ENCODE results near the gene ZNF654. TPM values are rescaled to one million over a fixed set of nuclear protein-coding genes. Genes with fewer than 3 reads are reported as not detected.

ZNF654 gene
- total and polyA plus RNA-seq, 2 of the 13 experiments (the other 11 are each of a cell fraction or from before 2014, with no cell fraction given) = 1.8 to 4.1 TPM

DNA sequence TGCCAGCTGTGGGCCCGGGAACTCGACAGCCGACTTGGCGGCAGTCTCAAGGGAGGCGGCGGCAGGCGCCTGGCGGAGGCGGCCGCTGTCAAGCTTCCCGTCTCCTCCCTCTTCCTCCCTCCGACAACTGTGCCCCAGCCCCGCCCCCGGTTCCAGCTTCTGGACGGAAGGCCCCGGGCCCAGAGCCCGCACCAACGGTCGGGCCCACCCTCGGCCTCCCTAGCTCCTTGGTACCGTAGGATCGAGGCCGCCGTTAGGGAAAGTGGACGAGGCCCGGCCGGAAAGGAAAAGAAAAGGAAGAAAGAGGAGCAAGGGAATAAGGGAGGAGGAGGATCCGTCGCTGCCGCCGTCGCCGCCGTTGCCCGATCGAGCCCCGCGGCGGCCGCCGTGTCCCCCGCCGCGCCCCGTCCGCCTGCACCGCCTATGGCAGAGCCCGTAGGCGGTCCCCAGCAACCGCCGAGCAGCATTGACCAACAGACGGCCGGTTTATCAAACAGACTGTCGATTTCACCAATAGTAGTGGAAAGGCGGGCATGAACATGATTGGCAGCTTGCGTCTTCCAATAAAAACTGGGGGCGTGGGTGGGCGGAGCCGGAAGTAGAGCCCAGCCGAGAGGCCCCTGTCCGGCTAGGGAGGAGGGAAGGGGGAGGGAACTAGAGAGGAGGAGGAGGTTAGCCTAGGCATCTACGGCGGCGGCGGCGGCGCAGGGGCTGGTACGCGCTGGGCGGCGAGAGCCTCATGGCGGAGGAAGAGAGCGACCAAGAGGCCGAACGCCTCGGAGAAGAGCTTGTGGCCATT, at the start of gene ZNF654, which contains the start of gene CGGBP1 (continued):
- TF ChIP-seq HOXA9 (CRISPR knock-in tag; IDR thresholded peaks at IDR 0.05; ENCODE audit: borderline replicate concordance) (no peak), ZIK1 (CRISPR knock-in tag; IDR thresholded peaks at IDR 0.05; ENCODE audit: borderline replicate concordance, low read depth) (0 out of 2 replicates have a peak, but pooled peaks have one; percentile 11), ZNF274 (CRISPR knock-in tag; IDR thresholded peaks at IDR 0.05) (peak; percentile 7; the same call in 1 of the 2 replicates), HNRNPH1 (optimal IDR thresholded peaks at IDR 0.05; ENCODE audit: low read depth, low read length) (no peak), JUND (CRISPR knock-in tag; IDR thresholded peaks at IDR 0.05) (0 out of 2 replicates have a peak, but pooled peaks have one; percentile 23), DPF2 (CRISPR knock-in tag; IDR thresholded peaks at IDR 0.05; ENCODE audit: borderline replicate concordance, low read depth) (no peak), SP4 (CRISPR knock-in tag; IDR thresholded peaks at IDR 0.05) (peak; percentile 95), BHLHE40 (IDR thresholded peaks at IDR 0.05; ENCODE audit: low read length) (no peak), PHF5A (CRISPR knock-in tag; IDR thresholded peaks at IDR 0.05; ENCODE audit: low read depth, unreplicated experiment) (no peak), ZNF225 (CRISPR knock-in tag; IDR thresholded peaks at IDR 0.05) (no peak), ZNF136 (CRISPR knock-in tag; IDR thresholded peaks at IDR 0.05; ENCODE audit: low read depth) (no peak), ZNF44 (CRISPR knock-in tag; IDR thresholded peaks at IDR 0.05) (no peak), NFE2L2 (IDR thresholded peaks at IDR 0.05; ENCODE audit: low read length) (no peak)
- TF ChIP-seq, protein P1, sequence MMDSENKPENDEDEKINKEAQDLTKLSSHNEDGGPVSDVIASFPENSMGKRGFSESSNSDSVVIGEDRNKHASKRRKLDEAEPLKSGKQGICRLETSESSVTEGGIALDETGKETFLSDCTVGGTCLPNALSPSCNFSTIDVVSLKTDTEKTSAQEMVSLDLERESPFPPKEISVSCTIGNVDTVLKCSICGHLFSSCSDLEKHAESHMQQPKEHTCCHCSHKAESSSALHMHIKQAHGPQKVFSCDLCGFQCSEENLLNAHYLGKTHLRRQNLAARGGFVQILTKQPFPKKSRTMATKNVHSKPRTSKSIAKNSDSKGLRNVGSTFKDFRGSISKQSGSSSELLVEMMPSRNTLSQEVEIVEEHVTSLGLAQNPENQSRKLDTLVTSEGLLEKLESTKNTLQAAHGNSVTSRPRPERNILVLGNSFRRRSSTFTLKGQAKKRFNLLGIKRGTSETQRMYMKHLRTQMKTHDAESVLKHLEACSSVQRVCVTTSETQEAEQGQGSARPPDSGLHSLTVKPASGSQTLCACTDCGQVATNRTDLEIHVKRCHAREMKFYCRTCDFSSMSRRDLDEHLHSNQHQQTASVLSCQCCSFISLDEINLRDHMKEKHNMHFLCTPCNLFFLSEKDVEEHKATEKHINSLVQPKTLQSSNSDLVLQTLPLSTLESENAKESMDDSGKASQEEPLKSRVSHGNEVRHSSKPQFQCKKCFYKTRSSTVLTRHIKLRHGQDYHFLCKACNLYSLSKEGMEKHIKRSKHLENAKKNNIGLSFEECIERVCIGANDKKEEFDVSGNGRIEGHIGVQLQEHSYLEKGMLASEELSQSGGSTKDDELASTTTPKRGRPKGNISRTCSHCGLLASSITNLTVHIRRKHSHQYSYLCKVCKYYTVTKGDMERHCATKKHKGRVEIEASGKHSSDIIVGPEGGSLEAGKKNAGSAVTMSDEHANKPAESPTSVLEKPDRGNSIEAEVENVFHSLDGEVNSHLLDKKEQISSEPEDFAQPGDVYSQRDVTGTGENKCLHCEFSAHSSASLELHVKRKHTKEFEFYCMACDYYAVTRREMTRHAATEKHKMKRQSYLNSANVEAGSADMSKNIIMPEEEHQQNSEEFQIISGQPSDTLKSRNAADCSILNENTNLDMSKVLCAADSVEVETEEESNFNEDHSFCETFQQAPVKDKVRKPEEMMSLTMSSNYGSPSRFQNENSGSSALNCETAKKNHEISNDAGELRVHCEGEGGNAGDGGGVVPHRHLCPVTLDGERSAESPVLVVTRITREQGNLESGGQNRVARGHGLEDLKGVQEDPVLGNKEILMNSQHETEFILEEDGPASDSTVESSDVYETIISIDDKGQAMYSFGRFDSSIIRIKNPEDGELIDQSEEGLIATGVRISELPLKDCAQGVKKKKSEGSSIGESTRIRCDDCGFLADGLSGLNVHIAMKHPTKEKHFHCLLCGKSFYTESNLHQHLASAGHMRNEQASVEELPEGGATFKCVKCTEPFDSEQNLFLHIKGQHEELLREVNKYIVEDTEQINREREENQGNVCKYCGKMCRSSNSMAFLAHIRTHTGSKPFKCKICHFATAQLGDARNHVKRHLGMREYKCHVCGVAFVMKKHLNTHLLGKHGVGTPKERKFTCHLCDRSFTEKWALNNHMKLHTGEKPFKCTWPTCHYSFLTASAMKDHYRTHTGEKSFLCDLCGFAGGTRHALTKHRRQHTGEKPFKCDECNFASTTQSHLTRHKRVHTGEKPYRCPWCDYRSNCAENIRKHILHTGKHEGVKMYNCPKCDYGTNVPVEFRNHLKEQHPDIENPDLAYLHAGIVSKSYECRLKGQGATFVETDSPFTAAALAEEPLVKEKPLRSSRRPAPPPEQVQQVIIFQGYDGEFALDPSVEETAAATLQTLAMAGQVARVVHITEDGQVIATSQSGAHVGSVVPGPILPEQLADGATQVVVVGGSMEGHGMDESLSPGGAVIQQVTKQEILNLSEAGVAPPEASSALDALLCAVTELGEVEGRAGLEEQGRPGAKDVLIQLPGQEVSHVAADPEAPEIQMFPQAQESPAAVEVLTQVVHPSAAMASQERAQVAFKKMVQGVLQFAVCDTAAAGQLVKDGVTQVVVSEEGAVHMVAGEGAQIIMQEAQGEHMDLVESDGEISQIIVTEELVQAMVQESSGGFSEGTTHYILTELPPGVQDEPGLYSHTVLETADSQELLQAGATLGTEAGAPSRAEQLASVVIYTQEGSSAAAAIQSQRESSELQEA (CRISPR knock-in tag; IDR thresholded peaks at IDR 0.05; ENCODE audit: not compliant biosample characterization) = no peak
- TF ChIP-seq, protein P2, sequence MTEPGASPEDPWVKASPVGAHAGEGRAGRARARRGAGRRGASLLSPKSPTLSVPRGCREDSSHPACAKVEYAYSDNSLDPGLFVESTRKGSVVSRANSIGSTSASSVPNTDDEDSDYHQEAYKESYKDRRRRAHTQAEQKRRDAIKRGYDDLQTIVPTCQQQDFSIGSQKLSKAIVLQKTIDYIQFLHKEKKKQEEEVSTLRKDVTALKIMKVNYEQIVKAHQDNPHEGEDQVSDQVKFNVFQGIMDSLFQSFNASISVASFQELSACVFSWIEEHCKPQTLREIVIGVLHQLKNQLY (CRISPR knock-in tag; IDR thresholded peaks at IDR 0.05) = no peak
- TF ChIP-seq, protein P3, sequence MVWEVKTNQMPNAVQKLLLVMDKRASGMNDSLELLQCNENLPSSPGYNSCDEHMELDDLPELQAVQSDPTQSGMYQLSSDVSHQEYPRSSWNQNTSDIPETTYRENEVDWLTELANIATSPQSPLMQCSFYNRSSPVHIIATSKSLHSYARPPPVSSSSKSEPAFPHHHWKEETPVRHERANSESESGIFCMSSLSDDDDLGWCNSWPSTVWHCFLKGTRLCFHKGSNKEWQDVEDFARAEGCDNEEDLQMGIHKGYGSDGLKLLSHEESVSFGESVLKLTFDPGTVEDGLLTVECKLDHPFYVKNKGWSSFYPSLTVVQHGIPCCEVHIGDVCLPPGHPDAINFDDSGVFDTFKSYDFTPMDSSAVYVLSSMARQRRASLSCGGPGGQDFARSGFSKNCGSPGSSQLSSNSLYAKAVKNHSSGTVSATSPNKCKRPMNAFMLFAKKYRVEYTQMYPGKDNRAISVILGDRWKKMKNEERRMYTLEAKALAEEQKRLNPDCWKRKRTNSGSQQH (CRISPR knock-in tag; IDR thresholded peaks at IDR 0.05; ENCODE audit: low read depth) = no peak
- TF ChIP-seq, protein P4, sequence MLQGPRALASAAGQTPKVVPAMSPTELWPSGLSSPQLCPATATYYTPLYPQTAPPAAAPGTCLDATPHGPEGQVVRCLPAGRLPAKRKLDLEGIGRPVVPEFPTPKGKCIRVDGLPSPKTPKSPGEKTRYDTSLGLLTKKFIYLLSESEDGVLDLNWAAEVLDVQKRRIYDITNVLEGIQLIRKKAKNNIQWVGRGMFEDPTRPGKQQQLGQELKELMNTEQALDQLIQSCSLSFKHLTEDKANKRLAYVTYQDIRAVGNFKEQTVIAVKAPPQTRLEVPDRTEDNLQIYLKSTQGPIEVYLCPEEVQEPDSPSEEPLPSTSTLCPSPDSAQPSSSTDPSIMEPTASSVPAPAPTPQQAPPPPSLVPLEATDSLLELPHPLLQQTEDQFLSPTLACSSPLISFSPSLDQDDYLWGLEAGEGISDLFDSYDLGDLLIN (CRISPR knock-in tag; IDR thresholded peaks at IDR 0.05; ENCODE audit: borderline replicate concordance) = no peak

Measured in HepG2 (cell line).